GM12878 (cell line): ENCODE results near the gene TESK2. TPM values are rescaled to one million over a fixed set of nuclear protein-coding genes. Genes with fewer than 3 reads are reported as not detected.
A peak's percentile ranks its signal among the peaks of the same experiment; 100 is the strongest.

Source experiments
- ATAC-seq: fragments of 200-7000 bp; cut with Tn5 transposase; 3 replicates; pipeline ENCODE4 v1.9.1; 2020; ENCODE audit warnings: mild to moderate bottlenecking, moderate library complexity
- BruUV-seq: library from RNA; stranded (reverse); fragments of 400-500 nt; replicated peaks from 2 replicates; lab custom pipeline; 2021; lab: Mats Ljungman, UMichigan
- CTCF ChIA-PET: fragments of 300-600 bp; sonication (Branson Sonifier 250); formaldehyde crosslinking; extraction: SDS; loops from one replicate; lab custom pipeline; 2021; ENCODE audit warnings: inconsistent platforms; lab: Yijun Ruan, JAX
- POLR2A ChIA-PET: fragments of 350-600 bp; formaldehyde crosslinking; extraction: SDS; loops from one replicate; lab custom pipeline; 2021; ENCODE audit warnings: inconsistent platforms; lab: Charles Lee
- RAD21 ChIA-PET: fragments of 300-600 bp; sonication (Branson Sonifier 250); formaldehyde crosslinking; loops from one replicate; lab custom pipeline; 2023; ENCODE audit warnings: antibody characterized with exemption; ENCODE audit not compliant: unreplicated experiment; lab: Charles Lee
- SMC1A ChIA-PET: fragments of 300-600 bp; sonication (Branson Sonifier 250); formaldehyde crosslinking; loops from one replicate; lab custom pipeline; 2023; ENCODE audit not compliant: unreplicated experiment, uncharacterized antibody; lab: Charles Lee
- DNase-seq: peaks from one replicate; pipeline ENCODE4 v3.0.0-alpha.2; 2011; ENCODE audit warnings: low read depth, low spot score
- FAIRE-seq: peaks from 3 replicates; lab custom pipeline; 2011; peaks lifted over from hg19 to GRCh38; lab: Jason Lieb, UNC
- H2AFZ ChIP-seq: 2 replicates; pipeline ENCODE4 v1.6.0; 2011; ENCODE audit warnings: low read depth, low read length, control low read depth; ENCODE audit not compliant: control insufficient read depth
- H3K27ac ChIP-seq: 2 replicates; pipeline ENCODE4 v1.5.1; 2011; ENCODE audit warnings: control low read depth; ENCODE audit not compliant: control insufficient read depth, insufficient read depth
- H3K27me3 ChIP-seq, 2 experiments: replicated peaks in 1 of 2; 2 replicates each; pipeline versions ENCODE4 v1.6.0 to v1.6.1; 2011; ENCODE audit warnings: low read length in 1 of 2; ENCODE audit not compliant: control insufficient read depth in 2 of 2, insufficient read depth in 2 of 2
- H3K36me3 ChIP-seq, 2 experiments: 2 replicates each; pipeline ENCODE4 v1.5.1; 2011; ENCODE audit warnings: low read length in 1 of 2; ENCODE audit not compliant: control insufficient read depth in 2 of 2, insufficient read depth in 2 of 2
- H3K4me1 ChIP-seq: 2 replicates; pipeline ENCODE4 v1.6.1; 2011; ENCODE audit warnings: mild to moderate bottlenecking, low read length, moderate library complexity, mixed read lengths; ENCODE audit not compliant: control insufficient read depth, insufficient read depth
- H3K4me2 ChIP-seq: 2 replicates; pipeline ENCODE4 v1.6.0; 2011; ENCODE audit warnings: control low read depth; ENCODE audit not compliant: control insufficient read depth, insufficient read depth
- H3K4me3 ChIP-seq: fragments of 200-600 bp; sonication (generic); 2 replicates; pipeline ENCODE4 v1.5.1; 2016
- H3K79me2 ChIP-seq: 2 replicates; pipeline ENCODE4 v1.6.0; 2011; ENCODE audit warnings: low read length; ENCODE audit not compliant: control insufficient read depth, insufficient read depth
- H3K9ac ChIP-seq: 2 replicates; pipeline ENCODE4 v1.8.0; 2011; ENCODE audit warnings: low read length, control low read depth, mixed read lengths; ENCODE audit not compliant: control insufficient read depth, insufficient read depth
- H3K9me3 ChIP-seq: replicated peaks from 3 replicates; pipeline ENCODE4 v1.5.1; 2011; ENCODE audit warnings: mild to moderate bottlenecking, low read length; ENCODE audit not compliant: control insufficient read depth, insufficient read depth
- H4K20me1 ChIP-seq: 2 replicates; pipeline ENCODE4 v1.6.0; 2011; ENCODE audit not compliant: control insufficient read depth, insufficient read depth
- ASH2L ChIP-seq: fragments of 300-600, 200-600 bp; sonication (generic); IDR thresholded peaks from 2 replicates; pipeline ENCODE4 v1.6.1; 2017; ENCODE audit warnings: low read depth, mild to moderate bottlenecking, borderline replicate concordance
- CTCF ChIP-seq, 3 experiments: IDR thresholded peaks in 2 of 3; conservative IDR thresholded peaks in 1 of 3; 2 replicates each; pipeline ENCODE4 v1.5.1; 2011; ENCODE audit warnings: low read depth in 3 of 3, low read length in 3 of 3, mild to moderate bottlenecking in 3 of 3, control low read depth in 2 of 3, moderate library complexity in 2 of 3, inconsistent platforms in 1 of 3, mixed read lengths in 1 of 3; ENCODE audit not compliant: control insufficient read depth in 2 of 3, insufficient read depth in 1 of 3; ENCODE audit errors: extremely low read depth in 1 of 3
- ETV6 ChIP-seq, 2 experiments: fragments of 450-650 bp in 1 of 2; IDR thresholded peaks in 1 of 2; conservative IDR thresholded peaks in 1 of 2; 2 replicates each; pipeline ENCODE4 v1.6.1; 2014; ENCODE audit warnings: antibody characterized with exemption in 1 of 2, borderline replicate concordance in 1 of 2, low read depth in 1 of 2, mild to moderate bottlenecking in 1 of 2, moderate library complexity in 1 of 2
- GATAD2B ChIP-seq: fragments of 450-650 bp; conservative IDR thresholded peaks from 2 replicates; pipeline ENCODE4 v1.6.1; 2017; ENCODE audit warnings: low read depth, mild to moderate bottlenecking, moderate library complexity
- IKZF1 ChIP-seq: fragments of 450-650 bp; conservative IDR thresholded peaks from 2 replicates; pipeline ENCODE4 v1.6.1; 2017; ENCODE audit warnings: antibody characterized with exemption, mild to moderate bottlenecking
- MTA2 ChIP-seq: fragments of 450-650 bp; IDR thresholded peaks from 2 replicates; pipeline ENCODE4 v1.6.1; 2016; ENCODE audit warnings: low read depth, mild to moderate bottlenecking, moderate library complexity
- NFXL1 ChIP-seq: fragments of 450-650 bp; IDR thresholded peaks from 2 replicates; pipeline ENCODE4 v1.6.1; 2017; ENCODE audit warnings: antibody characterized with exemption, mild to moderate bottlenecking, borderline replicate concordance
- PAX8 ChIP-seq: fragments of 450-650 bp; IDR thresholded peaks from 2 replicates; pipeline ENCODE4 v1.6.1; 2017; ENCODE audit warnings: mild to moderate bottlenecking, moderate library complexity
- RB1 ChIP-seq: fragments of 450-650 bp; formaldehyde crosslinking; IDR thresholded peaks from 2 replicates; pipeline ENCODE4 v1.6.1; 2017; ENCODE audit warnings: mild to moderate bottlenecking, borderline replicate concordance
- WRNIP1 ChIP-seq: IDR thresholded peaks from 2 replicates; pipeline ENCODE4 v1.6.1; 2011; ENCODE audit warnings: low read depth, low read length, improper control_type of control experiment, borderline replicate concordance
- YBX1 ChIP-seq: fragments of 450-650 bp; IDR thresholded peaks from 2 replicates; pipeline ENCODE4 v1.6.1; 2016; ENCODE audit warnings: antibody characterized with exemption
- ZBED1 ChIP-seq: IDR thresholded peaks from 2 replicates; pipeline ENCODE4 v1.6.1; 2016; ENCODE audit warnings: borderline replicate concordance
- ZBTB11 ChIP-seq: fragments of 450-650 bp; formaldehyde crosslinking; IDR thresholded peaks from 2 replicates; pipeline ENCODE4 v1.5.0; 2022; ENCODE audit warnings: mild to moderate bottlenecking, missing genetic modification characterization
- WGBS: methylation state at CpG from one replicate; pipeline ENCODE4 v1.1.6; 2016; ENCODE audit warnings: low lambda C conversion rate; ENCODE audit not compliant: insufficient replicate concordance, insufficient coverage; ENCODE audit errors: missing lambda C conversion rate; 5-methylcytosine and 5-hydroxymethylcytosine counted together
- in situ Hi-C: fragments of 300-500 bp; cut with MboI; formaldehyde crosslinking; loops from 9 replicates; pipeline ENCODE4 v1.14.3; 2018; ENCODE audit warnings: mixed read lengths
- intact Hi-C: fragments of 100-400 bp; cut with micrococcal nuclease; formaldehyde crosslinking; loops from one replicate; pipeline ENCODE4 v1.14.2; 2022; ENCODE audit not compliant: unreplicated experiment
- polyA plus RNA-seq, 11 experiments: library from polyadenylated mRNA; depleted of rRNA in 4 of 11; unstranded in 6 of 11; stranded (reverse) in 5 of 11; fragments of >200 nt; fragmentation: Nextera tagmentation in 4 of 11; fragmentation: Illumina TruSeq in 1 of 11; extraction: Ambion mirVana in 4 of 11; extraction: Trizol in 1 of 11; gene quantifications; 1 replicate in 1 of 11; 2 replicates in 10 of 11; pipeline versions ENCODE4 v1.2.1 to v1.2.3, GENCODE V29; 2011 to 2016; ENCODE audit warnings: inconsistent platforms in 2 of 11, missing spikeins in 2 of 11, low read depth in 1 of 11
- total RNA-seq, 4 experiments: library from RNA; depleted of rRNA in 3 of 4; stranded (reverse); fragments of >200 nt in 3 of 4; fragmentation: Illumina TruSeq in 1 of 4; extraction: Trizol in 1 of 4; gene quantifications; 2 replicates each; pipeline versions ENCODE4 v1.2.1 to v1.2.3, GENCODE V29; 2013 to 2021
- TF ChIP-seq, protein P1 (sequence below): IDR thresholded peaks from 2 replicates; pipeline ENCODE4 v1.6.1; 2012; ENCODE audit warnings: low read depth, low read length, improper control_type of control experiment

Gene TESK2
- total and polyA plus RNA-seq, 10 of the 15 experiments (the other 5 are each of a cell fraction or from before 2014, with no cell fraction given) = 2.2 to 10.0 (median 5.7) TPM

DNA sequence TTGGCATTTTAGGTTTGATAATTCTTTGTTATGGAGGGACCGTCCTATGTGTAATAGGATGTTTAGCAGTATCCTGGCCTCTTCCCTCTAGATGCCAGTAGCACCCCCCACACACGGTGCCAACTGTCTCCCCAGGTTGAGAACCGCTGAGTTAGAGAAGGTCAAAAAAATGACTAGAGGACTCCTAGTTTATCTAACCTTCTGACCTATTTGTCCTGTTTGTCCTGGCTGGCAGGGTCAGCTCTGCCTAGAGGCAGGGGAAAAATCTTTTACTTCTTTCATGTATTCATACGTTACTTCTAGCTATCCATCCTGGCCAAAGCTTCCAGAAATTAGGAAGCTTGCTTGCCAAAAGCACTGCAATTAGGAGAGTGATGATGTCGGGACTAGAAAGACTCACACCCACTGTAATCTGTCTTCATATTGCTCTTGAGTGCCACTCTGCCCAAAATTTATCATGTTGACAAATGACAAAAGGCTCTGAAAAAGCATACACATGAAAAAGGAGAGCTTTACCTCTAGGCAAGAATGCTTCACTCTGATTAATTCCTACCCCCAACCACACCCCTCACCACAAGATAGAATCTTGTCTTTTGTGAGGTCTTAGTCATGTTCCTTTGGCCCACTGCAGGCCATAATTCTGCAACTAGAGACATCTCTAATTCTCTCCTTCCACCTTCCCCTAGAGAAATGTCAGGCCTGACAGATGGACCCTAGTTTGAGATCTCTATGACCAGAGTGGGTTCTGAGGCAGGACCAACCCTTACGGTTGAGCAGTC, 45.2 kb upstream of the TESK2 start:
- ChIA-PET CTCF (interaction anchor here (1.0 to 2.9 kb wide), 4 partner anchors 15 to 24 kb away, joined by 3 to 8 read pairs (median 4); partner anchors contain the start of genes AKR1A1 and PRDX1), RAD21 (no interaction called here), SMC1A (interaction anchor here (0.7 to 1.3 kb wide), 5 partner anchors 10 to 162 kb away, joined by 3 to 4 read pairs (median 3); no protein-coding TSS in a partner anchor), POLR2A (interaction anchor here (1.3 to 2.6 kb wide), 4 partner anchors 10 to 18 kb away, joined by 6 to 9 read pairs (median 8); partner anchors contain the start of gene PRDX1)
- Histone ChIP-seq H3K4me1 (no peaks in the 10 kb centered on the region), H3K79me2 (no peaks in the 10 kb centered on the region), H3K27me3 (no peaks in the 10 kb centered on the region), H3K9ac (no peak overlapping the region), H3K27ac (no peak overlapping the region), H3K9me3 (no peaks in the 10 kb centered on the region), H3K4me2 (no peak overlapping the region), H3K4me3 (no peak overlapping the region), H3K36me3 (no peaks in the 10 kb centered on the region), H4K20me1 (no peaks in the 10 kb centered on the region), H2AFZ (no peak overlapping the region)
- WGBS = 95% methylated on average over 6 of the region's 6 CpGs
- BruUV-seq = no TSS peak
- ATAC-seq (no peak; the same call in 2 of the 3 replicates), DNase-seq (no peak), FAIRE-seq (peak; percentile 38)
- in situ Hi-C loops (no loop called here), intact Hi-C loops (no loop called here)
- no peak for TF ChIP-seq CTCF (IDR thresholded peaks at IDR 0.05 in 2 of 3, conservative IDR thresholded peaks at IDR 0.05 in 1 of 3; ENCODE audit: control insufficient read depth in 2 of 3, extremely low read depth in 1 of 3, insufficient read depth in 1 of 3, low read depth in 3 of 3, low read length in 3 of 3)
- no peak for TF ChIP-seq GATAD2B
- TF ChIP-seq ASH2L = no peak
- no peak for TF ChIP-seq WRNIP1
- no peak for TF ChIP-seq PAX8
- no peak for TF ChIP-seq IKZF1
- TF ChIP-seq YBX1 = no peak
- TF ChIP-seq RB1 = no peak
- TF ChIP-seq MTA2 = no peak
- no peak for TF ChIP-seq ZBED1
- no peak for TF ChIP-seq ZBTB11
- TF ChIP-seq, protein P1, sequence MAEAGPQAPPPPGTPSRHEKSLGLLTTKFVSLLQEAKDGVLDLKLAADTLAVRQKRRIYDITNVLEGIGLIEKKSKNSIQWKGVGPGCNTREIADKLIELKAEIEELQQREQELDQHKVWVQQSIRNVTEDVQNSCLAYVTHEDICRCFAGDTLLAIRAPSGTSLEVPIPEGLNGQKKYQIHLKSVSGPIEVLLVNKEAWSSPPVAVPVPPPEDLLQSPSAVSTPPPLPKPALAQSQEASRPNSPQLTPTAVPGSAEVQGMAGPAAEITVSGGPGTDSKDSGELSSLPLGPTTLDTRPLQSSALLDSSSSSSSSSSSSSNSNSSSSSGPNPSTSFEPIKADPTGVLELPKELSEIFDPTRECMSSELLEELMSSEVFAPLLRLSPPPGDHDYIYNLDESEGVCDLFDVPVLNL = no peak
- TF ChIP-seq NFXL1 = no peak
- TF ChIP-seq ETV6 (conservative IDR thresholded peaks at IDR 0.05 in 1 of 2, IDR thresholded peaks at IDR 0.05 in 1 of 2; ENCODE audit: borderline replicate concordance in 1 of 2, low read depth in 1 of 2) = no peak
